Activated T-helper 17 cell treated with anti-CD3 and anti-CD28 coated beads, Interleukin-2, amount 50 U/mL, for 72 hours (primary cell): ENCODE measurements around the gene ALK. TPM values are rescaled to one million over a fixed set of nuclear protein-coding genes. Genes with fewer than 3 reads are reported as not detected.
A peak's percentile ranks its signal among the peaks of the same experiment; 100 is the strongest.

Experiments used
- ATAC-seq: fragments of 150-1000 bp; cut with Tn5 transposase; replicated peaks from 2 replicates; pipeline ENCODE4 v1.10.0; 2021; ENCODE audit warnings: mild to moderate bottlenecking, moderate library complexity
- H3K27ac Mint-ChIP-seq: one replicate; pipeline ENCODE4 v1.8.0; 2022; ENCODE audit warnings: mixed read lengths
- H3K27me3 Mint-ChIP-seq: one replicate; pipeline ENCODE4 v1.8.0; 2022; ENCODE audit warnings: mixed read lengths
- H3K36me3 Mint-ChIP-seq: one replicate; pipeline ENCODE4 v1.8.0; 2022; ENCODE audit warnings: low read depth, mild to moderate bottlenecking, mixed read lengths
- H3K4me1 Mint-ChIP-seq: one replicate; pipeline ENCODE4 v1.8.0; 2022; ENCODE audit warnings: mixed read lengths
- H3K4me3 Mint-ChIP-seq: one replicate; pipeline ENCODE4 v1.8.0; 2022; ENCODE audit warnings: mild to moderate bottlenecking, mixed read lengths
- H3K9me3 Mint-ChIP-seq: one replicate; pipeline ENCODE4 v1.8.0; 2022; ENCODE audit warnings: mixed read lengths
- total RNA-seq, 2 donors: library from RNA; stranded (reverse); gene quantifications; one replicate each; pipeline ENCODE4 v1.2.3, GENCODE V29; 2022

The ALK gene
- total RNA-seq, 2 donors from 2014 or later: not detected

DNA sequence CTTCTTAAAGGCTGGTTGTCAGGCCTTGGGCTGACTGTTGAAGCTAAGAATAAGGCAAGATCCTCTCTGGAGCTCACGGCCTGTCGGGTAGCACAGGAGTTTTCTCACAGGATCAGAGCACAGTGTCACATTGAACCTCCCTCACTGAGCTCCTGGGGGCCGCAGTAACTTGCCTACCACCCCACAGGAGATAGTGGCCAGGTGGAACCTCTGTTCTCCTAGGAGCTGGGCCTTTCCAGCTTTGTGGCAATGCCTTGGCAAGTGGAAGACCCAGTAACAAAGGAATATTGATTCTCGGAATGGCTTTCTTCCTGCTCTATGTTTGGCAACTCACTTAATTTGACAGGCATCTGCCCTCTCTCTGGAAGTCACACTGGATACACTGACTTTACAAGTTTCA, 1.2 kb upstream of the ALK start:
- H3K27me3 Mint-ChIP-seq: peaks cover 51% of the 10 kb centered on the region
- no peak overlapping the region for H3K27ac Mint-ChIP-seq
- no peaks in the 10 kb centered on the region for H3K36me3 Mint-ChIP-seq
- no peak for ATAC-seq
- H3K4me3 Mint-ChIP-seq: no peak overlapping the region
- H3K9me3 Mint-ChIP-seq: peaks cover 3% of the 10 kb centered on the region
- H3K4me1 Mint-ChIP-seq: no peaks in the 10 kb centered on the region

DNA sequence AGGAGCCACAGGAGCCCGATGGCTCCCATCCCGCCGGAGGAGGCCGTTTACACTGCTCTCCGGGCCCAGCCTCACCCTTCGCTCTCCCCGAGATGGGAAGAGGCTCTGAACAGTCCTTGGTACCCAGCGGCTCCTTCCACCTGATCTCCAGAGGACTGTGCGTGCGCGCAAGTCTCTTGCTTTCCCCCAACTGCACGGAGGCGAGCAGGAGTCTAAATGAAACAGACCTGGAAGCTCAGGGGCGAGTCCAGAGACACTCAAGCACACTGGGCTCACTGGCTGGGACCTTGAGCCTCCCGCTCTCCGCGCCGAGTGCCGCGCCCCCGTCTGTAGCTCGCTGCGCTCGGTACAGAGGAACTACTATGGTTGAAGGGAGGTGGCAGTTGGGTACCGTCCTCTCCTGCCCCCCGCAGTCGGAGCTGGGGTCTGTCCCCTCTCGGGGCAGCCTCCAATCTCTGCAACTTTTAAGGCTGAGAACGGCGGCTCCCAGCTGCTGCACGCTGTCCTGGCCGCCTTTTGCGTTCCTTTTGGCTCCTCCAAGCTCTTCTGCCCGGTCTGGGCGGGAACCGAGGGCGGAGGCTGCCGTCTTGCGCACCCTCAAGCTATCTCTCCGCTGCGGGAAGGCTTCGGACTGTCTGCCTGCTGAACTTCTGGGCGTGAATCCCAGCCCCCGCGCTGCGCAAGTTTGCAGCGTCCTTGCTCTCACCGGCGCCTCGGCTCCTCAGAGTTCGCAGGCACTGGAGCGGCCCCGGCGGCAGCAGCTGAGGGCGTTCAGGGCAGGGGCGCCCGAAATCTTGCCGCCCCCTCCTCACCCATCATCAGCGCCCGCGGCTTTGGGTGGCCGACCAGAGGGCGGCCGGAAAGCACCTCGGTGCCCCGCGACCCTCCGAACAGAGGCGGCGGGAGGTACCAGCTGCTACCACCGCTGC, 491 bp downstream of the ALK start:
- Mint-ChIP-seq H3K36me3 (no peaks in the 10 kb centered on the region), H3K9me3 (peaks cover 3% of the 10 kb centered on the region), H3K4me1 (no peaks in the 10 kb centered on the region), H3K27ac (no peak overlapping the region), H3K27me3 (peaks cover 62% of the 10 kb centered on the region), H3K4me3 (peak overlapping the region; percentile 46)
- peak; percentile 20 for ATAC-seq

DNA sequence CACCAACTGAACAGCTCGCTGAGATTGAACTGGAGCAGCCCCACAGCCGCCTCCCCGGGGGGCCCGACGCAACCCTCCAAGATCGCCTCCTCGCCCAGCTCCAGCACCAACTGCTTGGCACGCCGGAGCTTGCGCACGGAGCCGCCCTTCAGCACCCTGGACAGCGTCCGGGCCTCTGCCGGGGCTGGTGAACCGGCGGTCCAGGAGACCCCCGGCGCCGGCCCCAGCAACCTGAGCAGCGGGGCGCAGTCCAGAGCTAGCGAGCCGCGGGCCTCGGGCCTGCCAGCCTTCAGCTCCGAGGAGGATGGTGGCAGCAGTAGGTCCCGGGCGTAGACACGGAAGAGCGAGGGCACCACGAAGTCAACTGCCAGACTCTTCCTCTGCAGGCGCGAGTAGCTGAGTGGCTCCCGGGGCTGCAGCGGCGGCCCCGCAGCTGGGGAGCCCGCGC, 1.2 kb downstream of the ALK start:
- ATAC-seq: no peak
- Mint-ChIP-seq H3K27ac (no peak overlapping the region), H3K36me3 (no peaks in the 10 kb centered on the region), H3K9me3 (peaks cover 3% of the 10 kb centered on the region), H3K4me3 (no peak overlapping the region), H3K4me1 (no peaks in the 10 kb centered on the region), H3K27me3 (peaks cover 66% of the 10 kb centered on the region)

DNA sequence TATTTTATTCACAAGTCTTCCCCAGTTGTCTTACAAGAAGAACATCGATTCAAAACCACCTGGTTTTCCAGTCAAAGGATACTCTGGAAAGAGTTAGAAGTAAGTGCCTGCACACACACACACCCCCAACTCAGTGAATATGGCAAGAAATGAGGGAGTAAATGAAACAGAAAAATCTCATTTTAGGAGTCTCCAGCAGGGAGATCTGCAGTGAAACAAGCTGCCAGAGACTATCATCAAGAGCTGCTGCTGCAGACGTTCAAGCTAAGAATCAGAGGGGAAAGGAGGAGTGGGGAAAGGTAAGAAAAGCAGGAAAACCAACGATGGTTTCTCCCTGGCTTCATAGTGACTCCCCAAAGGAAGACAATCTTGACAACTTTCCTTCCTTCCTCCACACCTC, 2.4 kb downstream of the ALK start:
- no peak overlapping the region for H3K27ac Mint-ChIP-seq
- H3K36me3 Mint-ChIP-seq: no peaks in the 10 kb centered on the region
- peaks cover 63% of the 10 kb centered on the region for H3K27me3 Mint-ChIP-seq
- no peak for ATAC-seq
- no peaks in the 10 kb centered on the region for H3K4me1 Mint-ChIP-seq
- peak overlapping the region; percentile 50 for H3K4me3 Mint-ChIP-seq
- H3K9me3 Mint-ChIP-seq: peaks cover 3% of the 10 kb centered on the region

DNA sequence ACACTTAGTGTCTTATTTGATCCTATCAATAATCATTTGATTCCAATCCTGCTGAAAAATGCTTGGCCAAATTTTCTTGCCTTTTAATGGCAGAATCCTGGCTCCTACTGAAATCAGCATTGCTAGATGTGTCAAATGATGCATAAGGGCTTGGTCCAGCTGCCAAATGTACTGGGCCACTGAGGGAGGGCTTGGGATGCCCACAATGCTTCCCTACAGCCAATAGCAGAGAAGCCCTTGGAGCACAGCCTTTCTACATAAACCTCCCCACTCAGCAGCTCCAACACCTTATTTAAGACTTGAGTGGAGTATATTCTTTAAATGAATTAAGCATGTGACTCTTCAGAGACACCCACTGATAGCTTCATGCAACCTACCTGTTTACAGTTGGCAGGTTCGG, 3.6 kb downstream of the ALK start:
- ATAC-seq: no peak
- Mint-ChIP-seq H3K9me3 (peaks cover 3% of the 10 kb centered on the region), H3K4me1 (no peaks in the 10 kb centered on the region), H3K36me3 (no peaks in the 10 kb centered on the region), H3K27me3 (peaks cover 62% of the 10 kb centered on the region), H3K4me3 (no peak overlapping the region), H3K27ac (no peak overlapping the region)

DNA sequence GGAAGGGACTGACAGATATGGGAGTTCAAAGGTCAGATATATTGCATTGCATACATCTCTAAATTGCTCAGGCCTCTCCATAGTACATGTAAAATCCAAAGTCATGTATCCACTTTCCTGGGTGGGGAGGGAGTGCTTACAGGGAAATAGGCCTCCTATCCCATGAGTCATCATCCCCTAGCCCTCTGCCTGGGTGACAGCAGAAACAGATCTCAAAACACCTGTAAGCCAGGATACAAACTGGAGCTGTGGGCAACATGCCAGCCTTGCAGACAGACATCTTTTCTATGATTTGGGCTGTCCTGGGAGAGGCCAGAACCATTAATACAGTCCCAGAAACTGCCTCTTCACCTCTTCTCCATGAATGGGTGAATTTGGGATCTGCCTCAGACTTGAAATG, 4.8 kb downstream of the ALK start:
- Mint-ChIP-seq H3K27me3 (peaks cover 51% of the 10 kb centered on the region), H3K9me3 (peaks cover 3% of the 10 kb centered on the region), H3K36me3 (no peaks in the 10 kb centered on the region), H3K27ac (no peak overlapping the region), H3K4me1 (no peaks in the 10 kb centered on the region), H3K4me3 (no peak overlapping the region)
- no peak for ATAC-seq

DNA sequence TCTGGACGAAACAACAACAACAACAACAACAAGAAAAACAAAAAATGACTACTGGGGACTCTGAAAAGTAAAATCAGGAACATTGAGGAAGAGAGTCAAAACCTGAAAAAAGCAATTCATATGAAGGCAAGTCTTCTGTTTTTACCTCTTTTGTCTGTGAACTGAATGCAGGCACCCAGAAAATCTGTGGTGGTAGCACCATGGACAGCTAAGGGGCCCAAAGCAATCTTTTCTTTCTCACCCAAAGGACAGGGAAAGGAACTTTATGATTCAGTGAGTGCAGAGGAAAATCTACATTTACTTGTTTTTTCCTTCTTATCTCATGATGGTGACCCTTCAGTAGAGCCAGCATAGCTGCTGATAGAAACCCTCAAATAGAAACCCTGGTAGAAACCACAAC, 10.4 kb downstream of the ALK start:
- Mint-ChIP-seq H3K36me3 (no peaks in the 10 kb centered on the region), H3K27me3 (peaks cover 27% of the 10 kb centered on the region), H3K4me3 (no peak overlapping the region), H3K27ac (no peak overlapping the region), H3K9me3 (peaks cover 4% of the 10 kb centered on the region), H3K4me1 (no peaks in the 10 kb centered on the region)
- no peak for ATAC-seq

DNA sequence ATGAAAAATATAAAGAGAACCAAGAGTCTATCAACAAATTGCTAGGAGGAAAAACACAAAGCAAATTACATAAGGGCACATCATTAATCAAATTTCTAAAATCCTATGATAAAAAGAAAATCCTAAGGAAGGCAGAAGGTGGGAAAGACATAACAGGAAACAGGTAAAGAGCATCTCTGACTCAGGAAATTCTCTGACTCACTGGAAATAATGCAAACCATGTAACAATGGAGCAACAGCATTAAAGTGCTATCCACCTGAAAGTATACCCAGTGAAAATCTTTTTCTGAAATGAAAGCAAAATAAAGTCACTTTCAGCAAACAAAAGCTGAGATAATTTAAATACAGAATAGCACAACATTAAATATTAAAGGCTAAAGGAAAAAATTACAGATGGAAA, 10.9 kb downstream of the ALK start:
- H3K4me3 Mint-ChIP-seq: no peak overlapping the region
- H3K27me3 Mint-ChIP-seq: peaks cover 25% of the 10 kb centered on the region
- no peak overlapping the region for H3K27ac Mint-ChIP-seq
- H3K9me3 Mint-ChIP-seq: peaks cover 4% of the 10 kb centered on the region
- H3K4me1 Mint-ChIP-seq: no peaks in the 10 kb centered on the region
- no peaks in the 10 kb centered on the region for H3K36me3 Mint-ChIP-seq
- no peak for ATAC-seq

DNA sequence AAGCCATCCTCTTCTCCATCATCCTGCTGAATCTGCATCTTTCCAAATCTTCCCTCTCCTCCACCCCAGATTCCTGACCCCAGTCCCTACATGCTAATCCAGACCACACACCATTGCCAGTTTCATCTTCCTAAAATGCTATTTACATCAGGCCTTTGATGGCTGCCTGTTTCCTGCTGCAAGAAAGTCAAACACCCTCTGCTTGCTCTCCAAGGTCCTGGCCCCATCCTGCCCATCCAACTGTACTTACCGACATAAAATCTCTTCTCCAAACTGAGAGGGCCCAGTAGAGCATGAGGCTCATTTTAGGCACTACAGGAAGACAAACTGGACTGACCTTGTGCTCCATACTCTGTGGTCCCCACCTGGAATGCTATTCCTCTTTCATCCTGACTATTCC, 19.0 kb downstream of the ALK start:
- H3K9me3 Mint-ChIP-seq: no peaks in the 10 kb centered on the region
- H3K4me1 Mint-ChIP-seq: no peaks in the 10 kb centered on the region
- no peak overlapping the region for H3K27ac Mint-ChIP-seq
- H3K36me3 Mint-ChIP-seq: no peaks in the 10 kb centered on the region
- peaks cover 28% of the 10 kb centered on the region for H3K27me3 Mint-ChIP-seq
- no peak for ATAC-seq
- H3K4me3 Mint-ChIP-seq: no peak overlapping the region

DNA sequence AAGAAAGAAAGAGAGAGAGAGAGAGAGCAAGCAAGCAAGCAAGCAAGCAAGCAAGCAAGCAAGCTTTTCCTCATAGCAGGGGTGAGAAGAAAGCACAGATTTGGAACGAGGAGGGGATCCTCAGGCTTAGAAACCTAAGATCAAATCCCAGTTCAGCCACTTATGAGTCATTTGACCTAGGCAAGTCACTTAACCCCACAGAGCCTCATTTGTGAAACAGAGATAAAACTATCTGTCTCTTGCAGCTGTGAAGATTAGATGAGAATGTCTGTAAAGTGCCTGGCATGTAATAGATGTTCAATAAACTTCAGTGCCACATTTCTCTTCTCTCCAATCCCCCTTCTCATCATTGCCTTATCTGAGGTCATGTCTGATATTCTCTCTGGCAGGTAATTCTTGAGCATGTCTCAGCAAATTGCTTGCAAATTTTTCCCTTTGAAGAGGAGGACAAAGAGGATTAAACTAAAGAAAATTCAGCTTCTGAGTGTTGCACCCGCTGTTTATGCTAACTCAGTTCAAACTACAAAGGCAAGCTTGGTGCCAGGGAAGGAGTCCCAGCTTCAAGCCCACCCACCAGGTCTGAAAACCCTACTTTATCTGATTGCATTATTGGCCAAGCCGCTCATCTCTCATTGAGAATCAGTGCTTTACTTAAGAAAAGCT, 20.3 kb downstream of the ALK start:
- Mint-ChIP-seq H3K4me1 (no peaks in the 10 kb centered on the region), H3K4me3 (no peak overlapping the region), H3K27ac (no peak overlapping the region), H3K27me3 (peaks cover 31% of the 10 kb centered on the region), H3K9me3 (no peaks in the 10 kb centered on the region), H3K36me3 (no peaks in the 10 kb centered on the region)
- ATAC-seq: no peak

DNA sequence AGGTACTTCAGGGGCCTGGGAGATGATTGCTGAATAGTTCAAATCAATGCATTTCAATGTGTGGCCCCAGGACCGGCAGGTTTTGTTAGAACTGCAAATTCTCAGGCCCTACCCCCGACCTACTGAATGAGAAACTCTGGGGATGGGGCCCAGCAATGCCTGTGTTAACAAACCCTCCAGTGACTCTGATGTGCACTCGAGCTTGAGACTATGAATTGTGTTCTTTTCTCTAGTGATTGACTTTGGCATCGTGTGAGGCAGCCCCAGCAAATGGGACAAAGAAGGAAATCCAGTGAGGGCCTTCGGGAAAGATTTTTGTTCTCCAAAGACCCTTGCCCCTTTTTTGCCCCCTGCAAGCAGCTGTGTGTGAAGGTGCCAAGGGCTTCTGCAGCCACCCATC, 22.4 kb downstream of the ALK start:
- H3K27ac Mint-ChIP-seq: no peak overlapping the region
- no peaks in the 10 kb centered on the region for H3K4me1 Mint-ChIP-seq
- ATAC-seq: no peak
- H3K36me3 Mint-ChIP-seq: no peaks in the 10 kb centered on the region
- peaks cover 42% of the 10 kb centered on the region for H3K27me3 Mint-ChIP-seq
- no peak overlapping the region for H3K4me3 Mint-ChIP-seq
- no peaks in the 10 kb centered on the region for H3K9me3 Mint-ChIP-seq

DNA sequence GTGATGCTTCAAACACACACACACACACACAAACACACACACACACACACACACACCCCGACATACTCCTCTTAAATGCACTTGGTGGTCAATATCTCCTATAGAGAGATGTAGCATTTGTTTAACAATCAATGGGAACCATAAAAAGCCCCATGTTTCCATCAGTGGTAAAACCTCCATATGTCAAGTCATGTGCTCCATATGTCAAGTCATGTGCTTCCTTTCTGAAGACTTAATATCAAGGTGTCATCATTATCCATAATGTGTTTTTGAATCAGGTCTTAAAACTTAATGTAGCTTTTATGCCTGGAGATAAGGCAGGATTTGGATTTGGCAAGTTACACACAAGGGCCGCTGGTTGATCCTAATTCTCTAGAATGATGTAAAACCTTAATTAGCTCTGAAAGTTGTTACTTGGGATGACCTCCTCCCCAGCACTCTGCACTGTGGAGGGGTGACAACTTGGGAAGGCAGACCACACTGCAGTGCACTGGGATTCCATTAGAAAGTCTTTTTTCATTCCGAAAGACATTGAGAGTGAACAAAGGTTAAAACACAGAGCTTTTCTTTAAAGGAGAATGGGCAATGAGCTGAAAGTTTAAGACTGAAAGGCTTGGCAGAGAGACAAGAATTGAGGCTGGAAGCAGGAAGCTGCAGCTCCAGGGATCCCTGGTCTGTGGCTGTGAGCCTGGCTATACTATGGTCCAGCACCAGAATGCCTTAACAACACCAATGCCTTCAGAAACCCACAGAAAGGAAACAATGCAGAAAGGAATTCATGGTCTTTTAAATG, 26.4 kb downstream of the ALK start:
- Mint-ChIP-seq H3K27ac (no peak overlapping the region), H3K4me3 (no peak overlapping the region), H3K9me3 (no peaks in the 10 kb centered on the region), H3K36me3 (no peaks in the 10 kb centered on the region), H3K27me3 (peaks cover 32% of the 10 kb centered on the region), H3K4me1 (no peaks in the 10 kb centered on the region)
- ATAC-seq: no peak

DNA sequence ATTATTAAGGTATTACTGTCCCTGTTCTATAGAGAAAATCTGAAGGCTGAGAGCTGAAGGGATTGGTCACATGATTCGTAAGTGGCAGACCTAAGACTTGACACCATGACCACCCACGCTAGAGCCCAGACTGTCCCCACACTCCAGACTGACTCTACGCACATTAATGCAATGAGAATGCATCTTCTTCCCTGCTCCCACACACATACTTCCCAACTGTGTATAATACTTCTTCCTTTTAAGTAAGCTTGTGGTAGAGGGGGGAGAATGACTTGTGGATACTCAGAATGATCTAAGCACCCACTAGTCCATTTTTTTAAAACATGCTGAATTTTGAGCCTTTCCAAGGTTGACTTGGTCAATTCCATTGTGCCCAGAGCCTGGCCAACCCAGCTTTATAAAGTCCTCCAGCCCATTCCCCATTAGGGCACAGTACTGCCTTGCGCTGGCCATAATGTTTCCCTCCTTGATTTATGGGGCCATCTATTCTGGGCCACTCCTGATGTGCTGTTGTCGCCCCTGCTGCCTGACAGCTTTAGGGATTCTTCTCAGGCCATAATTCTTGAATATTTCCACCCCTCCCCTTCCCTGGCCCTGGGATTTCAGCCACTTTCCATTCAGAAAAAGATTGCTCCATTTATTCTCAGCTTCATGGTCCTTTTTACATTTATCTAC, 28.7 kb downstream of the ALK start:
- H3K27ac Mint-ChIP-seq: no peak overlapping the region
- no peak overlapping the region for H3K4me3 Mint-ChIP-seq
- H3K36me3 Mint-ChIP-seq: no peaks in the 10 kb centered on the region
- H3K4me1 Mint-ChIP-seq: no peaks in the 10 kb centered on the region
- no peak for ATAC-seq
- H3K27me3 Mint-ChIP-seq: peaks cover 30% of the 10 kb centered on the region
- H3K9me3 Mint-ChIP-seq: no peaks in the 10 kb centered on the region

DNA sequence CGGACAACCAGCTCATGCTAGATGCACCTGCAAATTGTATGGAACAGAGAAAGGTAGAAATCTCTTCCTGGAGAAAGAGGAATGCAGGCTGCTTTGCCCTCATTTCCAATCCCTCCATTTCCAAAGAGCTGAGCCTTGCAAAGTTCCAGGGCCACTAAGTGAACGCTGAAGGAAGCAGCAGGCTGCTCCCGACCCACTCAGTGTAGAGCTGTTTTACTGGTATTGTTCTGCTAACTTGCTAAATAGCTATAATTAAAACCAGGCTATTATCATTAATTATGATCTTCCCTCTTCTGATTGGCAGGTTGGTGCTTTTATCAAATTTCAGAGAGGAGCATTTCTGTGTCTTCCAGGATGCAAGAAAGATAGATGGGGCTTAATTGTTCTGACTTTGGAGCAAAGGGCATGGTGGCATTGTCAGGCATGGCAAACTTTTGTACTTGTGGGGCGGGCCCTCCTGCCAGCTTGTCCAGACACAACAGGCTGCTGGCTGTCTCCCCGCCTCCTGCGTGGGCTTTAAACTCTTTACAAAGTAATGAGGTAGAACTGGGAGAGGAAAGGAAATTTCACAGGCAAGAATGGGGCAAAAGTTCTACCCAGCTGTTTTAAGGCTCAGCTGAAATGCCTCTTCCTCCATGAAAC, 40.2 kb downstream of the ALK start:
- Mint-ChIP-seq H3K27ac (no peak overlapping the region), H3K27me3 (peaks cover 20% of the 10 kb centered on the region), H3K36me3 (no peaks in the 10 kb centered on the region), H3K9me3 (peaks cover 5% of the 10 kb centered on the region), H3K4me1 (no peaks in the 10 kb centered on the region), H3K4me3 (no peak overlapping the region)
- no peak for ATAC-seq
